Retinal pigment epithelial cell (primary cell): Measurements from ENCODE around the gene SLC7A6.

Experiments used
- DNase-seq: peaks from one replicate; pipeline ENCODE4 v3.0.0-alpha.2; 2010; ENCODE audit warnings: low read depth
- H3K4me3 ChIP-seq: 2 replicates; pipeline ENCODE4 v1.5.1; 2011; ENCODE audit warnings: mild to moderate bottlenecking, low read length, control low read depth, moderate library complexity
- CTCF ChIP-seq: conservative IDR thresholded peaks from 2 replicates; pipeline ENCODE4 v1.5.1; 2011; ENCODE audit warnings: low read depth, low read length, control low read depth, inconsistent platforms

Gene SLC7A6

GRCh38 chr16:68338326-68339119 lies 74.2 kb downstream of the SLC7A6 start:
- no peak for TF ChIP-seq CTCF
- no peak overlapping the region for H3K4me3 ChIP-seq
- DNase-seq = no peak

GRCh38 chr16:68339214-68339613 lies 74.9 kb downstream of the SLC7A6 start:
- no peak for TF ChIP-seq CTCF
- H3K4me3 ChIP-seq = no peak overlapping the region
- no peak for DNase-seq

- no peak for TF ChIP-seq CTCF
- no peak overlapping the region for H3K4me3 ChIP-seq
- DNase-seq = no peak
These were observed 78.3 kb downstream of the SLC7A6 start for GRCh38 chr16:68342620-68343019.

- no peak for DNase-seq
- no peak for TF ChIP-seq CTCF
- H3K4me3 ChIP-seq = no peak overlapping the region
These were observed 78.8 kb downstream of the SLC7A6 start for GRCh38 chr16:68343137-68343536.

GRCh38 chr16:68344252-68344651 lies 79.9 kb downstream of the SLC7A6 start:
- H3K4me3 ChIP-seq = no peak overlapping the region
- no peak for TF ChIP-seq CTCF
- DNase-seq = no peak

- no peak overlapping the region for H3K4me3 ChIP-seq
- TF ChIP-seq CTCF = no peak
- DNase-seq = no peak
These were observed 81.1 kb downstream of the SLC7A6 start for GRCh38 chr16:68345351-68345810.

GRCh38 chr16:68345958-68346635 lies 81.8 kb downstream of the SLC7A6 start:
- DNase-seq = no peak
- H3K4me3 ChIP-seq = no peak overlapping the region
- TF ChIP-seq CTCF = no peak
